Inflammatory macrophage (primary cell): ENCODE data around the gene CYTH3.

Experiments
- DNase-seq, 2 donors: peaks; one replicate each; pipeline ENCODE4 v3.0.0-alpha.2; 2020 to 2022

The CYTH3 gene

DNA sequence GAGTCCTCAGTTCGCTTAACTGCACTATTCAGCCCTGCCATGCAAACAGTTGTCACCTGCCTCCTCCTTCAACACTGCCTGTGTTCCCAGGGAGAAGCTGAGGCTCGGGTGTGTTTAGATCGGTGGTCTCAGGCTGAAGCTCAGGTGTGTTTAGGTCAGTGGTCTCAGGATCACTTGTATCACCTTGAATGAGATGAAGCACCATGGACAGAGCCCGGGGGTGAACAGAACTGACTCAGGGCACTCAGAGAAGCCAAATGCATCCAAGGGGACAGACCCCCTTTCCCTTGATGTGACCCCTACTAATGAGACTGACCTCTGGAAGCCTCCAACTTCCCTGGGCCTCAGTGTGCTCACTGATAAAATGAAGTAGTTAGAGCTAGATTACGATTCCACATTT lies 84.0 kb downstream of the CYTH3 start:
- no peak for DNase-seq

DNA sequence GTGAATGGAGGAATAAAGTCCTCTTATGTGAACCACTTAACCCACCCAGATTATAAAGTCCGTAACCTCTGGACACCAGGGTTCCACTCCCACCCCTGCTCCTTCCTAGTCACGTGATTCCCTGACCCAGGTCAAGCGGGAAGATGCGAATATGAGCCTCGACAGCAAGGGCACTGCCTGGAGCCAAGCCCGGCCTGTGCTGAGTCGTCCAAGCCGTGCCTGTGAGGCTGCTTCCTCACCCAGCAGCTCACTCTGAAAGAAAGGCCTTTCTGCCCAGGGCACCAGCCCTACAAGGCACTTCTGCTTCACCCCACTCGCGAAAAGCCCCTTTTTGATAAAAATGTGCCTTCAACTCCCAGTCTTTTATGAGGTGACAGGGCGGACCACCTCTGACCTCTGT lies 85.8 kb downstream of the CYTH3 start:
- DNase-seq, result no peak

DNA sequence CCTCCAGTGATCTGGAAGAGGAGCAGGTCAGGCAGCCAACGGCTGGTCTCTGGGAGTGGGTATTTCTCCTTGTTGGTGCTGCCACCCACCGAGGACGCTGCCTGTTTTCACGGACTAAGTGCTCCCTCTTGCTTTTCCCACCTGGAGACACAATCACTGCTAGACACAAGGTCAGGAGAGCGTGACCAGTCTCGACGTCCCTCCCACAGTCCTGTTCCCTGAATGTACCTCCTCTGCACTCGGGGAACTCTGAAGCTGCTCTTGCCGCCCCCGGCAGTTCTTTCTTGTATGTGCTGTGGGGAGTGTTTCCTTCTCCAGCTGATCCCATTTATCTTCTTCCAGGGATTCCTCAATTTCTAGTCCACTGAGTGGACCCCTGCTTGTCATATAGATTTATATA lies 89.4 kb downstream of the CYTH3 start:
- peak in 1 of 2 donors; percentile 58 for DNase-seq

DNA sequence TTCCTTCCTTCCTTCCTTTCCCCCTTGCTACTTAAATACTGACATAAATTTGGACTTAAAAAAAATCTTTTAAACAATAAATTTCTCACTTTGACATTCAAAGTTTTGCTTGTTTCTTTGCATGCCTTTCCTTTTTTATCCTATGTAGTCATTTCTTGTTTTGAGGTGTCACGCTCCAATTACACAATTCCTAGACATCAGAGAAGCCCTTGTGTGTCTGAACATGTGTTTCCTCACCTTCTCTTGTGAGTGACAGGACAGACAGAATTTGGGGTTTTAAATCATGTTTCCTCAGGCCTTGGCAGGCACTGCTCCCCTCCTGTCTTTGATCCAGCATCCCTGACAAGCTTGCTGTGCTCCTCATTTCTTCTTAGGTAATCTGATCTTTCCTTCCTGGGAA lies 91.3 kb downstream of the CYTH3 start:
- peak; percentile 64 to 70 for DNase-seq

DNA sequence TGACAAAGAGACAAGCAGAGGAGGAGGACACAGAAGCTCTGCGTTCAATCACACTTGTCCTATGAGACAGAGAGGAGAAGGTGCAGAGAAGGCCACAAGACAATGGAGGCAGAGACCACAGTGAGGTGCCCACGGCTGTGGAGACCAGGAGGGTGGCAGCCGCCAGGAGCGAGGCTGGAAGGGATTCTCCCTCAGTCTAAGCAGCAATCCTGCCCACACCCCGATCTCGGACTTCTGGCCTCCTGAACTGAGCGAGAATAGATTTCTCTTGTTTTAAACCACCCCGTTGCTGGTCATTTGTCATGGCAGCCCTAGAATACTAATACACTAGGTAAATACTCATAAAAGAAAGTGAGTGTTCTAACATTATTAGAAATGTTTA lies 92.1 kb downstream of the CYTH3 start:
- no peak for DNase-seq

DNA sequence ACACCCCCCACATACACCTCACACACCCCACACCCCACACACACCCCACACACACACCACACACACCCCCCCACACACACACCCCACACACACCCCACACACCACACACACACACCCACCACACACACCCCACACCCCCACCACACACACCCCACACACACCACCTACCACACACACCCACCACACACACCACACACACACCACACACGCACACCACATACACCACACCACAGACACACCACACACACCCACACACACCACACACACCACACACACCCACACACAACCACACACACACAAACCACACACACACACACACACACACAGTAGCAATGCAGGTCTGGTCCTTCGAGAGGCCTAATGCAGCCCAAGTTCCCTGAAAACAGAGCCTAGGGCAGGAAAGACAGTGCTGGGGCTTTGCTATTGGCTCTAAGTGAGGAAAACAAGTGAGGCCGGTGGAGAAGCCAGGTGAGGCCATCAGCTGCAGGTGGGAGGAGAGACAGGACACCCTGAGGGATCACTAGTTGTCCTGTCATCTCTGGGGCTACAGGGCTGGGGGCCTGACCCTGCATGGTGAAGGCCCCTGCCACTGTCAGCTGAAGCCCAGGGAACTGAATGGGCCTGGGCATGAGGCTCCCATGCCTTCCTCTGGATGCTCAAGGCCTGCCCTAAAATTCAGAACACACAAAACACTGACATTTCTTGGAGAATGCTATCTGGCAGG lies 92.6 kb downstream of the CYTH3 start:
- no peak for DNase-seq

DNA sequence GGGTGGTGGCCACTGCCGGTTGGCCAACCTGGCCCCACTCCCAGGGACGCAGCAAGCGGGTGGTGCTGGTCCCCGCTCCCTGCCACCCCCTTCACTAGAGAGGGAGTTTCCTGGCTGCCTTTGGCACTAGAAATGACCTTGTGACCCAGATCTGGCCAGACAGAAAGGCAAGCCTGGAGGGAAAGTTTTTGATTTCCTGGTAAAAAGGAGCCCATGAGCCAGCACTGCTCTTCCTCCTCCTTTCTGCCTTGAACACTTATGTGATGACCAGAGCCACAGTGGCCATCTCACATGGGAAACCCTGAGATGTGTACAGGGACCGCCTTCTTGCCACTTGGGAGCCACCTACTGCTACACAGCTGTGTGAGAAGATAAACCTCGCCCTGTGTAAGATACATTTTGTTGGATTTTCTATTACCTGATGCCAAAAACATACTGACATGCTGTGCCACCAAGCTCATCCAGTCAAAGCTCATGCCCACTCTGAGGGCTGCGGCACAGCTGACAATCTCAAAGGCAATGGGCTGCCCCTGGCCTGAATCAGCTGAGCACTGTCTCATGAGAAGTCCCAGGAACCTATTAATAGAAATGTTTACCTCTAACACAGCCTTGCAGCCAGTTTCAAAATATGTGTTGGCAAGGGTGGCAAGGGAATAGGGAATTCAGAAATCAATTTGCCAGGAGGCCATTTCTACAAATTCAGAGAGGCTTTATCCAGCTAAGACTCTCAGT lies 94.0 kb downstream of the CYTH3 start:
- peak; percentile 22 to 42 for DNase-seq

DNA sequence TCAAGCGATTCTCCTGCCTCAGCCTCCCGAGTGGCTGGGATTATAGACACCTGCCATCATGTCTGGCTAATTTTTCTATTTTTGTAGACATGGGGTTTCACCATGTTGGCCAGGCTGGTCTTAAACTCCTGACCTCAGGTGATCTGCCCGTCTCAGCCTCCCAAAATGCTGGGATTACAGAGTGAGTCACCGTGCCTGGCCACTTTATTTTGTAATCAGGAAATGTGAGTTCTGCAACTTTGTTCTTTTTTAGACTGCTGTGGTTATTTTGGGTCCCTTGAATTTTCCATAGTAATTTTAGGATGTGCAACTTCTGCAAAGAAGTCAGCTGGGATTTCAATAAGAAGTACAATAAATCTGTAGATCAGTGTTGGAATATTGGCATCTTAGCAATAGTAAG lies 96.8 kb downstream of the CYTH3 start:
- DNase-seq, result peak; percentile 69 to 81

DNA sequence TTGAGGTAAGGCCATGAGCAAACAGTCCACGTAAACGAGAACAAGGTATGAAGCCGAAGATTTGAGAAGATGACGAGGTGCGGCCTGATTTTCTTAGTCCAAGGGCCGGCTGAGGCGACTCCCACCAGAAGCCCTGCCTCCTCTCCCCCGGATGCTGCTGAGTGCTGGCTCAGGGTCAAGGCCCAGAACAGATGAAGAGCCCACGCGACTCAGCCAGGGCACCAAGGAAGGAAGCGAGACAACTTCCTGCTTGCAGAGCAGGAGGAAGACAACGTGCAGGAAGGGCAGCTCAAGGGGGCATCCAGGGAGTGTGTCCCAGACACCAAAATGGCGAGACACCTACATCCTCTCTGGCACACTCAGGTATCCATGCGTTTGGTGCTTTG lies 99.5 kb downstream of the CYTH3 start:
- DNase-seq, result peak; percentile 7 to 36

DNA sequence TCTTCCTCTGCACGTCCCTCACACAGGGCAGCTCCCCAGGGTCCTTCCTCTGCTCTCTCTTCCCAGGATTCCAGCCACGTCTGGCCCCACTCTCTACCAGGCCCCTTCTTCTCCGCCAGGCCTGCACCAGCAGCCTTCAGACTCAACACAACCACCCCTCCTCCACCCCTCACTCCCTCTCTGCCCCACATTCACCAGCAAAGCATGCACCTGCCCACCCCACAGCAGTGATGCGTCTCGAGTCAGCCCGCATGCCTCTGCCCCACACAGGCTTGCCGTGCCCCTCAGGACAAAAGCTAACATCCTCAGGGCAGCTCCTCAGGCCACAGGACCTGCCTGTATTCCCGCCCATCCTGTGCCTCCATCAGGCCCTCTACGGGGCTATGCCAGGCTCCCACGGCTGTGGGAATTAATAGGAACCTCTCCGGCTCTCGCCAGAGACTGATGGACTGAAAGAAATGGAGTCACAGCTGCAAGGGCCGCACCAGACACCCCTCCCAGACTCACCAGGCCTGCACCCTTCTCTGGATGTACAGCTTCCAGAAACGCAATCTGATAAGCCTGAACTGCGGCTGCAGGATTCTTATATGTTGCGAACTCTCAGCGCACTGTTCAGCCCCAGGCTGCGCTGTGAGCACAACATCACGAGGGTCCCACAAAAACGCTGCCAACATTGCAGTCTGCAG lies 100.1 kb downstream of the CYTH3 start:
- no peak for DNase-seq

DNA sequence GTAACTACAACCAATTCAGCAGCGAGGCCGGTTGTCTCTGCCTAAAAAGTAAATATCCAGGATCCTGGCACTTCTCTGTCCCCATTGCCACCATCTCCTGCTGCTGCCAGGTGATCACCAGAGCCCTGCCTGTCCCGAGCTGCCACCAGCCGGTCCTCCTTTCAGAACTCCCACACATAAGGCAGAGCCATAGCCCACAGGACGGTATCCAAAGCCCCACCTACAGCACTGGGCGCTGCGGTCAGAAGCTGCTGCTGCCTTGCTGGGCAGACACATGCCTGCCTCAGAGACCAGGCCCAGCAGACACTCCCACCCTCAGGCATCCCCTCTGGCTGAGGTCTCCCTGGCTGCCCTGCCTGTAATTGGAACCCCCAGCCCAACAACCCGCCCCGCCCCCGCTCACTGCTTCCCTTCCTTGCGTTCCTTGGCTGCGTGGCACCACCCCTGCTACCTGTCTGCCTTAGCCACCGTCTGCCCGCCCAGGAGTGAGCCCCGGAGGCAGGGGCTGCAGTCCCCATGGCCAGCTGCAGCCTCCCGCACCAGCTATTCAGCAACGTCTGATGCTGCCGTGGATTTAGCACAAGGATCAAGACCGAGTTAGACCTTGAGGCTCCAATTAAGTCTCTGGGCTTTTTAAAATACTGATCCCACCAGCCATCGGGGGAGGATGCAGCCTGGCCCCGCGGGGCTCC lies 100.7 kb downstream of the CYTH3 start:
- no peak for DNase-seq

DNA sequence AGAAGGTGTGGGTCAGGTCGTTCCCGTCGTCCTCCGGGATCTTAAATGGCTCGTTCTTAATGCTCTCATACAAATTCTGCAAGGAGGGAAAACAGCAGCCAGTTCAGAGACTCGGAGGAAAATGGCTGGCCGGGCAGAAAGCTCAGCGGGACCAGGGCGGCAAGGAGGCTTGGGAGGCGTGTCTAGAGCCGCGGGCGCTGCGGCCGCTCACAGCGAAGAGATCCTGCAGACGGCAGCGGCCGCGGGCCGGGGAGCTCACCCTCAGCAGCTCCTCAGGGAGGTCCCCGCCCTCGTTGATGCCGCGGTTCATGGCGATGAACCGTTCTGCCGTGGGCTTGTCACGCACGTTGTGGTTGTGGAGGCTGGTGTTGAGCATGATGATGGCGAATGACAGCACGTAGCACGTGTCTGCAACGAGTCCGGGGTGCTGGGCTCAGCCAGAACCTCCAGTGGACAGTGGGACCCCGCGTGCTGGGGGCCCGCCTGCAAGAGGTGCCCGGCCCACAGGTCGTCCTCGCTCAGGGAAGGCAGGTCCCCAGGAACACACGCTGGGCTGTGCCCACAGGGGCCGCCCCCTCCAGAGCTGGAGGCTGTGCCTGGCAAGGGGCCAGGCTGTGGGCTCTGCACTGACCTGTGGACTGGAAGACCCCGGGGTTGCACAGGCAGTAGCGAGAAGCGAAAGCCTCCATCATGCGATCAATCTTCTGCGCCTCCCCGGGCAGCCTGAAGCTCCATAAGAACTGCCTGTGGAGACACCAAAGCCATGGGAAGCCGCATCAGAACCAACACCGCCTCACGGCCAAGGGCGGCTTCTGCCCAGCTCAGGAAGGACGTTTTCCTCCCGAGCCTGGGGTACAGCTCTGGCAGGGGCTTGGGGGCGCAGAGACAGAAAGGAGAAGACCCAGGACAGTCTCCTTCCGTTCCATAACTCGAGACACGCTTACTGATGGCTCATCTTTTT lies 101.6 kb downstream of the CYTH3 start:
- no peak for DNase-seq

DNA sequence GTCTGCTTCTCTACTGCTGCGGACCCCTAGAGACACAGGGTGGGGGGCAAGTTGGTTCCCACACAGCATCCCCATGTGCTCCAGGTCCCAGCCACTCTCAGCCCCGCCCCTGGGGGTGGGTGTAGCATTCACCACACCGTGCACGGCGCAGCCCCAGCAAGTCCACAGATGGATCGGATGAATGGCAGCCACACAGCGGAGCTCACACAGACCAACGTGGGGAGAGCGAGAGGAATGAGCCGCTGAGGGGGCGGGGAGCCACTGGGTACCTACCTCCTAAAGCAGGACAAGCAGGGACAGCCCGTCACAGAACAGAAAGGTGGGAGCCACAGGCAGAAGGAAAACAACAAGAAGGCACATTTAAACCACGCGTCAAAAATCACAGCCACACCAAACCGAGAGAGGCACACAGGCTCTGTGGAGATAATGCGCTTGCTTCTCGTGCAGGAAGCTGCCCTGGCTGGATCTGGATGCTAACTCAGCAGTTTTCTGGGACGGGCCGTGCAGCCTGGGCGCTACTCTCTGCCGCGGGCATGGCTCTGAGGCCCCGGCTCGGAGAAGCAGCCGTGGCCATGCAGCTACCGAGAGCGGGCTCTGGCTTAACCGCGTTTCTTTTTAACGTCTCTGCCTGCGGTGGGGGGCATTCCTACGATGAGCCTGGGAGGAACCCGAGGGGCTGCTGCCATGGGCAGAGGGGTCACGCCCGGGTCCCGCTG lies 102.5 kb downstream of the CYTH3 start:
- DNase-seq, result no peak

DNA sequence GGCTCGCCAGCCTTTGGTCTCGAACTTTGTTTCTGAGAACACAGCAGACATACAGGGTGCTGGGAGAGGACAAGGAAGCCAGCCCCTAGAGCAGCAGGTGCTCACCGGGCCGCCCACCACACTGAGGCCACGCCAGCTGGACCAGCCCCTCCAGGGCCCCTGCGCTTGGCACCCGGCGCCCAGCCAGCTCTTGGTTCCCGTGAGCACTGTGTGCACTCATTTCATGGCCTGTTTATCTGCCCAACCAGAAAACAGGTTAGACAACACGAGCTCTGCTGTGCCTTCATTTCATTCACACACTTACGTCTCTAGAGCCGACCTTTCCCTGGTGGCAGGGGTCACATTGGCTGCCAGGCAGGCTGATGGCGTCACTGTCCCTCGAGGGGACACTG lies 104.0 kb downstream of the CYTH3 start:
- no peak for DNase-seq

DNA sequence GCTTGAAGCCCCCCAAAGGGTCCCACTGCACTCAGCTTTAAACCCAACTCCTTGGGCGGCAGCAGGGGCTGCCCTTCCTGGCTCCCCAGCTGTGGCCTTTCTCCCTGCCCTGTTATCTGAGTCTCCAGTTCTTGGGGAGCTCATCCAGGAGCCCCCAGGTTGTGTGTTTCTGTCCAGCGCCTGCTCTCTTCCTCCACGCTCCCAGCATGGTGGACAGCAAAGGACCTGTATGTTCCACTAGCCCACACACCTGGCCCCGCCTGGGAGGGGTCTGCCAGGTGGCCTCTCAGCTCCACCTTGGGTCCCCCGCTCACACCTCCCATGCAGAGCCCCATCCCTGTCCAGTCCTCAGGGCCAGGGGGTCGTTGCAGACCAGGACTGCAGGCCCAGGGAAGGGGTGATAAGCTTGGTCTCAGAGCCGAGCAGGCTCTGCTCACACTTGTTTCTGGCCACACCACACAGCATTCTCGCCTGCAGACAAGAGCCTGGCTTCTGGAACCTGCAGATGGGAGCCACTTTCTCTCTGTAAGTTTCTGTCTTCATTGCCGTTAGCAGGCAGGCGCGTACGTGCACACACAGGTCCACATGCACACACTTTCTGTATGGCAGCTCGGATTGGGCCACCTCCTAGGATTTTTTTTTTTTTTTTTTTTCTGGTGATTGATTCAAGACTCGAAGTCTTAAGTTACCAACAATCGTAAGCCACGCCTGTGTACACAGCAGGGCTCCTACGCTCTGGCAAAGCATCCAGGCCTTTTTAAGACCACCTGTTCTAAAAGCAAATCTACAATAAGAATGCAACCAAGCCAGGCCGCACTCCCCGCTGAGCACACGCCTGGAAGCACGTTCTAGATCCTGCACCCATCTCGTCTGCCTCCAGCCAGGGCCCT lies 104.6 kb downstream of the CYTH3 start:
- DNase-seq, result no peak

DNA sequence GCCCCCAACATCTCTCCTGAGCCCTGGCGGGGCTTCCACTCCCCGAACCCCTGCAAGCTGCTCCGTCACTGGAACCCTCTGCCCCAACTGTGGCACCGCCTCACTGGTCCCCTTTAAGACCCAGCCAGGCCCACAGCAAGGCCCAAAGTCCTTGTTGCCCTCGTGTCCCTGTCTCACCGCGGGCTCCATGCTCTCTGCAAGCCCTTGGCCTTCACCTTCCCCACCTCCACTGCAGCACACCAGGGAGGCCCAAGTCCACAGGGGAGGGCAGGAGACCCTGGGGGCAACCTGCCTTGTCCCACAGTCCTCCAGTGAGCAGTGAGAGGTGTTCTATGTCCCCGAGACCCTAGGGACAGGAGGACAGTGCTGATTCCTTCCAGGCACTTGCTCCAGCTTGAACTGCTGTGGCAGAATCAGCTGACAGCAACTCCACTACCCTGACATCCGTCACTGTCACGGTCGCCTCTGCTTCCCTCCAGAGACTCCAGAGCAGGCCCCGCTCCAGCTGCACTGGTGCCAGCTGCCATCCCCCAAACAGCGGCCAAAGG lies 105.3 kb downstream of the CYTH3 start:
- no peak for DNase-seq

DNA sequence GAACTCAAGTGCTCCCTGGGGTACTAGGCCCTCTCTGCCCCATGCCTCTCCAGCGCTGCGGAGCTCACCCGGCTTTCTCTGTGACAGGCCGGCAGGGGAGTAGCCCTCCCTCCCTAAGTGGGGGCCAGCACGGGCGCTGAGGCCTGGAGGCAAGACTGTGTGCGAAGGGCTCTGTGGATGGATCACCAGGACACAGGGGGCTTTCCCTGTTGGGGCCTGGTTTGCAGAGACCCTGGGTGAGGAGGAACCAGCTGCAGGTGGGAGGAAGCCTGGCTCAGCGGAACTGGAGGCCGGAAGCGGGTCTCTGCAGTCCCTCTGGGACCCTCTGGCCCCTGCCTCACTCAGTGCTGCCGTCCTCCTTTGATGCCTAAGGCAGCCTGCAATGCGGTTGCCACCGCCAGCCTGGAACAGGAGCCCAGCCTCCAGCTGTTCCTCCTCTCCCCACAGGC lies 106.0 kb downstream of the CYTH3 start:
- DNase-seq, result no peak

DNA sequence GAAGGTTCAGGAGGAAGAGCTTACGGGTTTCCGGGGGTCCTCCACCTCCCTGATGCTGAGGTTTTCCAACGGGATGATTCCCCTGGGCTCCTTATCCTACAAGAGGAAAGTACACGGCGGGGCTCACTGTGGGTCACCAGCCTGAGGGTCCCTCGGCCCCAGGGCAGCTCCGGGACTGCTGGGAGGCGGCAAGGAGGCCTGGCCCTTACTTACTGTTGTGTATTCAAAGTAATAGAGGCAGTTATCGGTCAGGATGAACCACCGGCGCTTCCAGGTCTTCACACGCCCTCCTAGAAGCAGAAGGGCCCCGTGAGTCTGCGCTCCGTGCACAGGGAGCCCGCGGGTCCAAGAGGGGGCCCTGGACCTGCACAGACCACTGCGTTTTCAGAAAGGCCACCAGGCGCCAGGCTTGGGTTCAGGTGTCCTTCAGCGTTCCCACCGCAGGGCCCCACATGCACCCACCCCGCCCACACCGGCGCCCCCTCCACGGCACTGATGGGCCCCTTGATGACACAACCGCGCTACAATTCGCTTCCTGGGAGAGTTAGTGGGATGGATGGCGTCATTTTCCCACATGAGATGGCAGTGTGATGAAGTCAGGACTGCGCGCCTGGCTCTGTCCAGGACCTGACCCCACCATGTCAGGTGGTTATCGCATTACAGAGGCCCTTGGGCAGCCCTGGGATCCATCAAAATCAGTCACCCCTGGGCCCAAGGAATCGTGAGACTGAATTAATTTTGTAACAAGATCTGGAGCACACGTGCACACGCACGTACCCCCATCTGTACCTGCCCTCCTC lies 106.7 kb downstream of the CYTH3 start:
- no peak for DNase-seq

DNA sequence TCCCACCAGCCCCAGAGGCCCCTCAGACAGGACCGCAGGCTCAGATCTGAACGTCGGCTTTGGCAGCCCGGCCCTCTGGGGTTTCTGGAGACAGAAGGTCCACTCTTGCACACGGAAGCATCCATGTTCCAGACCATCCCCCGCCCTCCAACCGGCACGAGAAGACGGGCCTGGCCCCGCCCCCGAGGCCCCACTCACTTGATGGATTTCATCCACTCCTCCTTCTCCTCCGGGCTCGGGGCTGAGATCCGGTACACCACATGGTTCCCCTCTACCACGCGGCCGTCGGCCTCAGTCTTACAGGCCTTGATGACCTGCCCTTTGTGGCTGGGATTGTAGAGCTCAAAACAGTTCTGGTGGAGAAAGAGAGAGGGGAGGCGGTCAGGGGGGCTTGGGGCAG lies 107.3 kb downstream of the CYTH3 start:
- DNase-seq, result no peak
